ENCODE data around the gene RLN2.
"Not testable (repeated sequence)": the region's sequence is repeated elsewhere in the genome, so short reads cannot be mapped to it uniquely, and the experiment has no call there.

DNA sequence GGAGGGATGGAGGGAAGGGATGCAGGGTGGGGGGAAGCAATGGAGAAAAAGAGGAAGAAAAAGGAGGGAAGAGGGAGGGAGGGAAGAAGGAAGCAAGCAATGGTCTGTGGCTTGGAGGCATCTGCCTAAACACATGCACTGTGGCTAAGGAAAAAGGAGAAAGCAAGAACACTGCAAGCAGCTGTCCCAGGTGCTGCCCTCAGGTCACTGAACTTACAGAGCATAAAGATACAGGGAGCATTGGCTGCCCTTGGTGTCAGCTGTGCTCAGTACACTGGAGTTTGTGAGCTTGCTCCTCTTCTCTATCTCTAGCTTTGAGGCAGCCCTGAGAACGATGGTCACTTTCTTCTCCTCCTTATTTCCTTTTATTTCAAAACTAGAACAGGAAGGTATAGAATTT, 17.1 kb upstream of the RLN2 start:
- TF ChIP-seq EZH2 (IDR thresholded peaks at IDR 0.05; ENCODE audit: insufficient read depth, poor library complexity, severe bottlenecking); EZH2phosphoT487 (IDR thresholded peaks at IDR 0.05; ENCODE audit: insufficient read depth, low read depth): not testable (repeated sequence)

Measured in GM23248 (cell line).